GM13976 (cell line): ENCODE data around the gene SGCD.

ENCODE experiments used
- DNase-seq: peaks from one replicate; pipeline ENCODE4 v3.0.0; 2012; ENCODE audit warnings: low spot score
- in situ Hi-C: fragments of 300-500 bp; cut with MboI; formaldehyde crosslinking; loops from one replicate; pipeline ENCODE4 v1.12.0; 2022; ENCODE audit warnings: low sequenced_read_pairs, mixed read lengths, inconsistent platforms; ENCODE audit not compliant: unreplicated experiment
- TF ChIP-seq, protein P1 (sequence below): IDR thresholded peaks from 2 replicates; pipeline ENCODE4 v1.5.1; 2012; ENCODE audit warnings: borderline replicate concordance, mild to moderate bottlenecking; ENCODE audit not compliant: insufficient read depth; ENCODE audit errors: extremely low read depth, missing control alignments, control extremely low read depth

SGCD gene

DNA sequence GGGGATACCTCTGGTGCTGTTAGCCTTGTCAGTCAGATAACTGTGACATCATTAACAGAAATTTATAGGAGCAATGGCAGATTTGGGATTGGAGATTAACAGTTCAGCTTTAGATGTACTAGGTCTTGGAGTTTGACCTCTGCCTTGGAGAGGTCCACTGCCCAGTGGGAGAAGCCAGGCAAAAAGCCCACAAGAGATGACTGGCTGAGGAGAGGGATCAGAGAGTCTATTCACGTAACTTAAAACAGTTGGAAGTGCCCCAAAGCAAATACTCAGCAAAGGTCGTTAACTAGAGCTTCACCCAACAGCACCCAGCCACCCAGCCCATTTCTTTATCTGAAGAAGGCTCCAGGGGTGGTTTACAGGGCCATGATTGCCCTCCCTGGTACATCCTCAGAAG is 290.5 kb downstream of the SGCD start:
- in situ Hi-C loops, result no loop called here
- DNase-seq, result no peak
- TF ChIP-seq, protein P1, sequence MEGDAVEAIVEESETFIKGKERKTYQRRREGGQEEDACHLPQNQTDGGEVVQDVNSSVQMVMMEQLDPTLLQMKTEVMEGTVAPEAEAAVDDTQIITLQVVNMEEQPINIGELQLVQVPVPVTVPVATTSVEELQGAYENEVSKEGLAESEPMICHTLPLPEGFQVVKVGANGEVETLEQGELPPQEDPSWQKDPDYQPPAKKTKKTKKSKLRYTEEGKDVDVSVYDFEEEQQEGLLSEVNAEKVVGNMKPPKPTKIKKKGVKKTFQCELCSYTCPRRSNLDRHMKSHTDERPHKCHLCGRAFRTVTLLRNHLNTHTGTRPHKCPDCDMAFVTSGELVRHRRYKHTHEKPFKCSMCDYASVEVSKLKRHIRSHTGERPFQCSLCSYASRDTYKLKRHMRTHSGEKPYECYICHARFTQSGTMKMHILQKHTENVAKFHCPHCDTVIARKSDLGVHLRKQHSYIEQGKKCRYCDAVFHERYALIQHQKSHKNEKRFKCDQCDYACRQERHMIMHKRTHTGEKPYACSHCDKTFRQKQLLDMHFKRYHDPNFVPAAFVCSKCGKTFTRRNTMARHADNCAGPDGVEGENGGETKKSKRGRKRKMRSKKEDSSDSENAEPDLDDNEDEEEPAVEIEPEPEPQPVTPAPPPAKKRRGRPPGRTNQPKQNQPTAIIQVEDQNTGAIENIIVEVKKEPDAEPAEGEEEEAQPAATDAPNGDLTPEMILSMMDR, result no peak

DNA sequence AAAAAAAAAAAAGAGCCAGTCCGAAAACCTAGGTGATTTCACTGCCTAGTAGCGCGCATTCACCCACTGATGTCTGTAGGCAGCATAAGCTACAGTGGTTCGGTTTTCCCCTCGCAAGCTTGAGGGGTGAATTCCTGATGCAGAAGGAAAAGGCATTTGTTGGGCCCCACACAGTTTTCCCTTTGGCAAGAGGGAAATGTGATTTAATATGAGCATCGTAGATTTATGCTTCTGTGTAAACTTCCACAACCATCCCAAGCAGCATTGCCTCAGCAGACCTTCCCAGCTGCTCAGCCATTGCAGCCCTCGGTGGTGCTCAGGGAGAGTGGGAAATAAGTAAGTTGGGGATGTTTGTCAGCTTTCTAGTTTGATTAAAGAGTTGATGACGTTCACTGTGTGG is 291.6 kb downstream of the SGCD start:
- DNase-seq, result no peak
- TF ChIP-seq, protein P1, result no peak
- in situ Hi-C loops, result no loop called here

DNA sequence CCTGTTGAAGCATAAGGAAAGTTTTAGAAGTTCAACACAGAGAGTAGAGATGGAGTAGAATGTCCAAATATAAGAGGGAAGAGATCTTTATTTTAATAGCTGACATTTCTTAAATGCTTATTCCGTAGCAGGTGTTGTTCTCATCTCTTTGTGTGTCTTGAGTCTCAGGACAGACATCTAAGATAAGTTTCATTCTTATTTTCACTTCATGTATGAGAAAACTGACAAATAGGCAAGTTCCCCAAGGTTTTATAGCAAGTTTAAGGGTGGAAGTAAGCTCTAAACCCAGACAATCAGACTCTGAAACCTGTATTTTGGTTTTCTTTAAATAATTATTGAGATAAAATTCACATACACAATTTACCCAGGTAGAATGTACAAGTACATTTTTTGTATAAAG is 294.8 kb downstream of the SGCD start:
- DNase-seq, result no peak
- in situ Hi-C loops, result no loop called here
- TF ChIP-seq, protein P1, result no peak

DNA sequence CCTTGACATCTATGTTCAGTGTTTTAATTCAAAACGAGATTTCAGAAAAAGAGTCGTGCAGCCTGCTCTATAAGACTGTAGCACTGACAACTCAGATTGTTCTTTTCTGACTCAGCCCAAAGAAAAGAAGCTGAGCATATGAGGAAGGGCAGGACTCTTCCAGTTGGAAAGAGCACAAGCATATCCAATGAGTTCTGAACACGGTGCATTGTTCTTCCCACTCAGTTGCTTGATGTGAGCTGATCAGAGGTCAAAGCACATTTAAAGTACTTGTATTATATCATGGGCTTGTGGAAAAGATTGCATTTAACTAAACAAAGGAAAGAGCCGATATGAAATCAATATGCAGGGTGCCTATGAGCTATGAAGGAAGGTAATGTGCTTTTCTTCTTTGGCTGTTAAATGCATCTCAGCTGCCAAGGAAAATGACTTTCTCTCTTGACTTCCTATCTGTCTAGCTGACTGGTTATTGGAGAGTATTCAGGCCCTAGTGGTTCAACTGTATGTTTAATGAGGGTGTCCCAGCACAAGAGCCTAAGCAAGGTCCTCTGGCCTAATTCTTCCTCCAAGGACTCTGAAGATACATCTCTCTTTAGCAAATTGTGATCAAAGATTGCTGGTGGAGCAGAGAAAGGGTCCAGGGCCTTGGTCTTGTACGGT is 296.5 kb downstream of the SGCD start:
- no peak for DNase-seq
- TF ChIP-seq, protein P1, result no peak
- in situ Hi-C loops, result no loop called here

DNA sequence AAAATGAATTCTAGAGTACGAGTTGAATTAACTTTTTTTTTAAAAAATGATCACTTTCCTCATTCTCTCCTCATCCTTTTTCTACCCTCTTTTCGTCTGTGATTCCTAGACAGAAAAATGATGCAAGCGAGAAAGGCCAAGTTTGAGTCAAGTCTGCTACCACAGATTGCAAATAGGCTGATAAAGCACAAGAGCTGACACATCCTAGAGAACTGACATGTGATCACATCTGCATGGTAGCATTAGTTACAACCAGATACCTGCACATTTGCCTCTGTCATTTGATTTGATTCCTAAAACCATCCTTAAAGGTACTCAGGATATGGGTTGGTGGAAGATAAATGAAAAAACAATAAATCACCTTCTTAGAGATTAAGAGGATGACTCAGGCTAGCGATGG is 297.7 kb downstream of the SGCD start:
- TF ChIP-seq, protein P1, result no peak
- no peak for DNase-seq
- in situ Hi-C loops, result no loop called here

DNA sequence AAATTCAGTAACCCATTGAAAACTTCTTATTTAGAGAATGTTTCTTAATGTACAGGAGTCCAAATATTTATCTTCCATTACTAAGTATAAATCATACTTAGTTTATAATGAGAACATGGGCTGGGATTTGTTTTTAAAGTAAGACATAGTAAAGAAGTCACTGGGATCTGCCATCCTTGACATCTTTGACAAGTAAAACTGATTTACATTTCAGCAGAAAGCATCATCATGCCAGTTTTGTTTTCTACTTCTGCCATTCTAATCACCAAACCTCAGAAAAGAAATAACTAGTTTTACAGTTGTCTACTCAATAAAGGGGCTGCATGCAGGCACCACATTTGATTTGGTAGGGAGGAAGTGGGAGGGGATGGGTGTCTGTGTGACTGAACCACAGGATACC is 301.5 kb downstream of the SGCD start:
- in situ Hi-C loops, result no loop called here
- DNase-seq, result no peak
- TF ChIP-seq, protein P1, result no peak
